ENCODE results near the gene ANKRA2. TPM values are rescaled to one million over a fixed set of nuclear protein-coding genes. Genes with fewer than 3 reads are reported as not detected.

ANKRA2 gene
- total and polyA plus RNA-seq, 2 donors (not counting 3 experiments of a cell fraction or from before 2014, with no cell fraction given): 8.6 to 19.5 TPM

- Histone ChIP-seq H3K4me2 (ENCODE audit: insufficient read depth, low read length) (no peak overlapping the region), H4K20me1 (replicated peaks; ENCODE audit: control insufficient read depth, extremely low read depth, insufficient read depth, low read length) (no peaks in the 10 kb centered on the region), H3K36me3 (ENCODE audit: control insufficient read depth in 2 of 2, extremely low read depth in 1 of 2, insufficient read depth in 2 of 2, low read length in 2 of 2) (no peaks in the 10 kb centered on the region), H3K27ac (ENCODE audit: insufficient read depth, low read depth, low read length) (no peak overlapping the region), H3K4me1 (ENCODE audit: control insufficient read depth, extremely low read depth, insufficient read depth, low read length) (peaks cover 23% of the 10 kb centered on the region), H3K9ac (replicated peaks; ENCODE audit: extremely low read depth, insufficient read depth, low read length) (no peak overlapping the region), H3K79me2 (ENCODE audit: control insufficient read depth, insufficient read depth, low read length) (no peaks in the 10 kb centered on the region), H3K9me3 (replicated peaks; ENCODE audit: control insufficient read depth, insufficient read depth, low read length) (no peaks in the 10 kb centered on the region), H3K4me3 (replicated peaks in 1 of 3; ENCODE audit: insufficient read depth in 1 of 3, low read depth in 1 of 3, low read length in 3 of 3) (no peak overlapping the region), H2AFZ (ENCODE audit: low read depth, low read length) (no peak overlapping the region), H3K9me1 (replicated peaks; ENCODE audit: control insufficient read depth, extremely low read depth, insufficient read depth, low read length) (no peaks in the 10 kb centered on the region), H3K27me3 (ENCODE audit: control insufficient read depth in 2 of 2, insufficient read depth in 2 of 2, low read length in 2 of 2) (peaks cover 0 to 3% of the 10 kb centered on the region in 2 experiments)
- intact Hi-C loops (cut with micrococcal nuclease) (loop anchor here (2.0 kb wide), 1 partner anchor 19 kb away; the partner anchor contains the start of genes ANKRA2 and UTP15), dilution Hi-C loops (cut with MboI; ENCODE audit: extremely low pct_ligation_motif_present, low sequenced_read_pairs) (no loop called here)
- ChIA-PET CTCF (no interaction called here), POLR2A (no interaction called here)
- BruUV-seq (replicated peaks): no TSS peak
- DNase-seq (ENCODE audit: low read depth, low spot score) (no peak), FAIRE-seq (no peak)
- TF ChIP-seq CTCF (IDR thresholded peaks at IDR 0.05; ENCODE audit: extremely low read depth in 1 of 2, insufficient read depth in 1 of 2, low read depth in 1 of 2, low read length in 2 of 2) (no peak), JUN (IDR thresholded peaks at IDR 0.05; ENCODE audit: borderline replicate concordance, insufficient read depth, insufficient read length, low read depth) (no peak), POLR2AphosphoS5 (IDR thresholded peaks at IDR 0.05; ENCODE audit: insufficient read depth, low read depth, low read length) (no peak), EZH2 (IDR thresholded peaks at IDR 0.05; ENCODE audit: borderline replicate concordance, low read depth, low read length, severe bottlenecking) (no peak), POLR2A (IDR thresholded peaks at IDR 0.05; ENCODE audit: low read depth, low read length) (no peak), MYC (IDR thresholded peaks at IDR 0.05; ENCODE audit: low read depth, low read length) (no peak), MAX (IDR thresholded peaks at IDR 0.05; ENCODE audit: insufficient read depth, insufficient read length) (no peak)
Observed at GRCh38 chr5:73545403-73545779, 20.0 kb downstream of the ANKRA2 start.
